ENCODE data around the gene HMGXB4. TPM values are rescaled to one million over a fixed set of nuclear protein-coding genes. Genes with fewer than 3 reads are reported as not detected.

The HMGXB4 gene
- total and polyA plus RNA-seq, 2 donors (not counting 1 experiment from before 2014, with no cell fraction given): 5.9 to 25.2 TPM

- peaks cover 24% of the 10 kb centered on the region for H3K27me3 Mint-ChIP-seq
Measured at GRCh38 chr22:35225010-35225409, 32.3 kb upstream of the HMGXB4 start.

GRCh38 chr22:35226958-35227647 lies 30.2 kb upstream of the HMGXB4 start:
- intact Hi-C loops (cut with micrococcal nuclease): no loop called here
- Histone ChIP-seq H3K79me2 (ENCODE audit: control insufficient read depth, insufficient read depth, low read length) (no peaks in the 10 kb centered on the region), H3K36me3 (replicated peaks in 1 of 2; ENCODE audit: control extremely low read depth in 1 of 2, control insufficient read depth in 1 of 2, extremely low read depth in 1 of 2, insufficient read depth in 2 of 2, low read length in 1 of 2) (no peaks in the 10 kb centered on the region), H3K4me2 (replicated peaks; ENCODE audit: low read depth, low read length, poor library complexity, severe bottlenecking) (no peak overlapping the region), H3K27me3 (replicated peaks in 1 of 4; ENCODE audit: control extremely low read depth in 1 of 4, control insufficient read depth in 3 of 4, insufficient read depth in 4 of 4, low read length in 3 of 4) (peaks cover 0 to 10% (median 0%) of the 10 kb centered on the region in 4 experiments), H3K27ac (ENCODE audit: low read length in 2 of 2) (no peak overlapping the region), H3K4me1 (ENCODE audit: control insufficient read depth in 2 of 2, insufficient read depth in 2 of 2, low read length in 2 of 2) (no peaks in the 10 kb centered on the region), H3K9me3 (ENCODE audit: control extremely low read depth in 1 of 3, control insufficient read depth in 2 of 3, insufficient read depth in 1 of 3, low read length in 2 of 3) (peaks cover 0 to 15% (median 1%) of the 10 kb centered on the region in 3 donors), H3K9ac (ENCODE audit: low read length) (no peak overlapping the region), H3K4me3 (ENCODE audit: control extremely low read depth in 1 of 5, extremely low read depth in 1 of 5, insufficient read depth in 1 of 5, low read depth in 2 of 5, low read length in 4 of 5) (no peak overlapping the region), H2AFZ (ENCODE audit: insufficient read depth, low read depth, low read length, poor library complexity, severe bottlenecking) (no peak overlapping the region), H4K20me1 (ENCODE audit: control insufficient read depth, insufficient read depth, low read length, poor library complexity, severe bottlenecking) (no peaks in the 10 kb centered on the region)
- ATAC-seq (ENCODE audit: low read depth): no peak
- Mint-ChIP-seq H3K9me3 (ENCODE audit: insufficient read depth) (no peaks in the 10 kb centered on the region), H3K4me1 (peaks cover 3% of the 10 kb centered on the region), H3K27me3 (peaks cover 32% of the 10 kb centered on the region), H3K4me3 (no peak overlapping the region), H3K27ac (no peak overlapping the region)
- WGBS (ENCODE audit: insufficient coverage): no CpG with 5 or more reads among the region's 5 CpGs
- TF ChIP-seq CTCF (IDR thresholded peaks at IDR 0.05) (no peak), EZH2 (IDR thresholded peaks at IDR 0.05; ENCODE audit: borderline replicate concordance, insufficient read depth, low read depth, low read length, poor library complexity, severe bottlenecking) (no peak)
- ChIA-PET POLR2A (no interaction called here), CTCF (no interaction called here)
- no peak for DNase-seq

More at GRCh38 chr22:35225010-35225409, 32.3 kb upstream of the HMGXB4 start:
- no CpG with 5 or more reads among the region's 4 CpGs for WGBS (ENCODE audit: insufficient coverage)
- Mint-ChIP-seq H3K9me3 (ENCODE audit: insufficient read depth) (no peaks in the 10 kb centered on the region), H3K4me3 (no peak overlapping the region), H3K4me1 (no peaks in the 10 kb centered on the region), H3K27ac (no peak overlapping the region)
- Histone ChIP-seq H3K36me3 (replicated peaks in 1 of 2; ENCODE audit: control extremely low read depth in 1 of 2, control insufficient read depth in 1 of 2, extremely low read depth in 1 of 2, insufficient read depth in 2 of 2, low read length in 1 of 2) (no peaks in the 10 kb centered on the region), H3K9ac (ENCODE audit: low read length) (no peak overlapping the region), H2AFZ (ENCODE audit: insufficient read depth, low read depth, low read length, poor library complexity, severe bottlenecking) (no peak overlapping the region), H4K20me1 (ENCODE audit: control insufficient read depth, insufficient read depth, low read length, poor library complexity, severe bottlenecking) (no peaks in the 10 kb centered on the region), H3K79me2 (ENCODE audit: control insufficient read depth, insufficient read depth, low read length) (no peaks in the 10 kb centered on the region), H3K9me3 (ENCODE audit: control extremely low read depth in 1 of 3, control insufficient read depth in 2 of 3, insufficient read depth in 1 of 3, low read length in 2 of 3) (peaks cover 0 to 7% (median 0%) of the 10 kb centered on the region in 3 donors), H3K27ac (ENCODE audit: low read length in 2 of 2) (no peak overlapping the region), H3K4me1 (ENCODE audit: control insufficient read depth in 2 of 2, insufficient read depth in 2 of 2, low read length in 2 of 2) (no peaks in the 10 kb centered on the region), H3K27me3 (replicated peaks in 1 of 4; ENCODE audit: control extremely low read depth in 1 of 4, control insufficient read depth in 3 of 4, insufficient read depth in 4 of 4, low read length in 3 of 4) (peaks cover 0 to 5% (median 0%) of the 10 kb centered on the region in 4 experiments), H3K4me3 (ENCODE audit: control extremely low read depth in 1 of 5, extremely low read depth in 1 of 5, insufficient read depth in 1 of 5, low read depth in 2 of 5, low read length in 4 of 5) (no peak overlapping the region), H3K4me2 (replicated peaks; ENCODE audit: low read depth, low read length, poor library complexity, severe bottlenecking) (no peak overlapping the region)
- no peak for TF ChIP-seq CTCF (IDR thresholded peaks at IDR 0.05)
- DNase-seq (no peak), ATAC-seq (ENCODE audit: low read depth) (no peak)
- POLR2A ChIA-PET: no interaction called here
- CTCF ChIA-PET: no interaction called here
- intact Hi-C loops (cut with micrococcal nuclease): no loop called here

All from B cell (primary cell).